Fibroblast of the aortic adventitia (primary cell): ENCODE measurements around the gene GRK1. TPM values are rescaled to one million over a fixed set of nuclear protein-coding genes. Genes with fewer than 3 reads are reported as not detected.

Experiments
- DNase-seq: peaks from one replicate; pipeline ENCODE4 v3.0.0-alpha.2; 2010; ENCODE audit warnings: low read depth
- H3K4me3 ChIP-seq: 2 replicates; pipeline ENCODE4 v1.5.1; 2011; ENCODE audit warnings: low read depth, mild to moderate bottlenecking, control low read depth, low read length, moderate library complexity
- total RNA-seq: library from RNA; depleted of rRNA; stranded (reverse); fragments of >200 nt; gene quantifications from 2 replicates; pipeline ENCODE4 v1.2.3, GENCODE V29; 2012; ENCODE audit warnings: low replicate concordance
- TF ChIP-seq, protein P1 (sequence below): IDR thresholded peaks from 2 replicates; pipeline ENCODE4 v1.5.1; 2011; ENCODE audit warnings: mild to moderate bottlenecking, low read length, control low read depth, inconsistent platforms; ENCODE audit not compliant: insufficient read depth

The GRK1 gene
- total RNA-seq, 1 donor = not detected

GRCh38 chr13:113670541-113670940 lies 3.5 kb downstream of the GRK1 start:
- no peak overlapping the region for H3K4me3 ChIP-seq
- DNase-seq = no peak
- TF ChIP-seq, protein P1, sequence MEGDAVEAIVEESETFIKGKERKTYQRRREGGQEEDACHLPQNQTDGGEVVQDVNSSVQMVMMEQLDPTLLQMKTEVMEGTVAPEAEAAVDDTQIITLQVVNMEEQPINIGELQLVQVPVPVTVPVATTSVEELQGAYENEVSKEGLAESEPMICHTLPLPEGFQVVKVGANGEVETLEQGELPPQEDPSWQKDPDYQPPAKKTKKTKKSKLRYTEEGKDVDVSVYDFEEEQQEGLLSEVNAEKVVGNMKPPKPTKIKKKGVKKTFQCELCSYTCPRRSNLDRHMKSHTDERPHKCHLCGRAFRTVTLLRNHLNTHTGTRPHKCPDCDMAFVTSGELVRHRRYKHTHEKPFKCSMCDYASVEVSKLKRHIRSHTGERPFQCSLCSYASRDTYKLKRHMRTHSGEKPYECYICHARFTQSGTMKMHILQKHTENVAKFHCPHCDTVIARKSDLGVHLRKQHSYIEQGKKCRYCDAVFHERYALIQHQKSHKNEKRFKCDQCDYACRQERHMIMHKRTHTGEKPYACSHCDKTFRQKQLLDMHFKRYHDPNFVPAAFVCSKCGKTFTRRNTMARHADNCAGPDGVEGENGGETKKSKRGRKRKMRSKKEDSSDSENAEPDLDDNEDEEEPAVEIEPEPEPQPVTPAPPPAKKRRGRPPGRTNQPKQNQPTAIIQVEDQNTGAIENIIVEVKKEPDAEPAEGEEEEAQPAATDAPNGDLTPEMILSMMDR = no peak

GRCh38 chr13:113671066-113672001 lies 4.3 kb downstream of the GRK1 start:
- TF ChIP-seq, protein P1 = no peak
- DNase-seq = no peak
- no peak overlapping the region for H3K4me3 ChIP-seq

DNA sequence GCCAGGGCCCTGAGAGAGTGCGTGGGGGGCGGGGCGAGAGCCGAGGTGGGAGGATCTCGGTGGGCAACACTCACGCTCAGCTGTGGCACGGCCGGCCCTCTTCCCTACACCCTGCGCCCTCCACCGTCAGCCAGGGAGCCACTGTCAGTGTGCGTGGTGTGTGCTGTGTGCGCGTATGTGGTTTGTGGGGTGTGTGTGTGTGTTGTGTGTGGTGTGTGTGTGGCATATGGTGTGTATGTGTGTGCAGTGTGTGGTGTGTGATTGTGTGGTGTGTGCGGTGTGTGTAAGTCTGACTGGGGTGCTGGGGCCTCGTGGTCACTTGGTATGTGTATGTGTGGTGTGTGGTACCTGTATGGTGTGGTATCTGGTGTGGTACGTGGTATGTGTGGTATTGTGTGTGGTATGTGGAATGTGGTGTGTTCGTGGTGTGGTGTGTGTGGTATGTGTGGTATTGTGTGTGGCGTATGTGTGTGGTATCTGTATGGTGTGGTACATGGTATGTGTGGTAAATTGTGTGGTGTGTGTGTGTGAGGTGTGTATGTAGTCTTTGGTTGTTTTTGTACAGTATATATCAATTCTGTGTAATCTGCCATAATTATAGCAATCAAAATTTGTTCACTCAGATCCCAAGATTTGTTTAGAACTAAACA lies 5.1 kb downstream of the GRK1 start:
- H3K4me3 ChIP-seq = no peak overlapping the region
- TF ChIP-seq, protein P1 = no peak
- DNase-seq = no peak

- TF ChIP-seq, protein P1 = no peak
- DNase-seq = no peak
- no peak overlapping the region for H3K4me3 ChIP-seq
These were observed 55.9 kb downstream of the GRK1 start for GRCh38 chr13:113722921-113723320.

GRCh38 chr13:113723410-113724015 lies 56.5 kb downstream of the GRK1 start:
- DNase-seq = no peak

More at GRCh38 chr13:113723410-113724015, 56.5 kb downstream of the GRK1 start:
- no peak overlapping the region for H3K4me3 ChIP-seq
- TF ChIP-seq, protein P1 = no peak
